Measurements from ENCODE around the gene PPM1J. TPM values are rescaled to one million over a fixed set of nuclear protein-coding genes. Genes with fewer than 3 reads are reported as not detected.
A peak's percentile ranks its signal among the peaks of the same experiment; 100 is the strongest.

PPM1J gene
- total and polyA plus RNA-seq, 2 of the 8 experiments (the other 6 are each of a cell fraction or from before 2014, with no cell fraction given), result 19.4 to 31.6 TPM

GRCh38 chr1:112674440-112674985, 40.6 kb downstream of the PPM1J start, which contains the start of gene MOV10:
MOV10 (plus strand) TSS chr1:112674659; CDS start chr1:112674913, 254 bp downstream.
- Histone ChIP-seq H2AFZ (ENCODE audit: low read length) (peak within 1 kb of the TSS; percentile 48; the same call in 1 of the 2 replicates), H2BK20ac (ENCODE audit: low read length) (peak within 1 kb of the TSS; percentile 72; the same call in 1 of the 2 replicates)
- POLR2A ChIA-PET (ENCODE audit: partially characterized antibody), result interaction anchor here (0.7 to 6.1 kb wide), 25 partner anchors 9 to 399 kb away, joined by 3 to 76 read pairs (median 5); partner anchors contain the start of genes CAPZA1, LRIG2, PPM1J and RHOC
- TF ChIP-seq SP2 (IDR thresholded peaks at IDR 0.05; ENCODE audit: low read length) (no peak), HDAC6 (IDR thresholded peaks at IDR 0.05; ENCODE audit: low read depth, low read length) (no peak), RNF2 (IDR thresholded peaks at IDR 0.05; ENCODE audit: borderline replicate concordance, low read depth, low read length, missing control alignments, poor library complexity, severe bottlenecking) (no peak), POLR2AphosphoS5 (IDR thresholded peaks at IDR 0.05; ENCODE audit: low read depth, low read length) (peak; percentile 63; the same call in 1 of the 2 replicates), RFX5 (IDR thresholded peaks at IDR 0.05; ENCODE audit: borderline replicate concordance, low read depth, low read length) (no peak), MAX (IDR thresholded peaks at IDR 0.05) (0 out of 2 replicates have a peak, but pooled peaks have one; percentile 29), TAF7 (optimal IDR thresholded peaks at IDR 0.05; ENCODE audit: borderline replicate concordance, low read depth, low read length) (peak; percentile 66), POLR2A (IDR thresholded peaks at IDR 0.05; ENCODE audit: control extremely low read depth in 1 of 2, low read depth in 2 of 2, low read length in 2 of 2) (peak in 1 of 2 experiments; percentile 86; a peak in 2 of 3 replicates), SUZ12 (IDR thresholded peaks at IDR 0.05; ENCODE audit: low read length) (no peak), PHF8 (conservative IDR thresholded peaks at IDR 0.05; ENCODE audit: low read depth, low read length) (peak; percentile 58), KDM1A (IDR thresholded peaks at IDR 0.05; ENCODE audit: borderline replicate concordance, low read length) (no peak)

More at GRCh38 chr1:112674440-112674985, 40.6 kb downstream of the PPM1J start, which contains the start of gene MOV10:
- Histone ChIP-seq H3K79me2 (ENCODE audit: control insufficient read depth in 1 of 2, insufficient read depth in 2 of 2, low read length in 2 of 2) (peaks cover 0 to 31% of the 10 kb centered on the region in 2 experiments; a peak in 3 of 4 replicates), H3K18ac (ENCODE audit: extremely low read depth, low read length) (peak within 1 kb of the TSS; percentile 89), H2BK15ac (ENCODE audit: low read length) (0 out of 2 replicates have a peak within 1 kb of the TSS, but pooled peaks have one; percentile 63), H4K91ac (replicated peaks; ENCODE audit: insufficient read length, low read length) (peak within 1 kb of the TSS; percentile 54), H2BK12ac (ENCODE audit: low read depth, low read length) (0 out of 2 replicates have a peak within 1 kb of the TSS, but pooled peaks have one; percentile 51), H3K23me2 (ENCODE audit: low read depth, low read length) (peaks cover 10% of the 10 kb centered on the region; the same call in 1 of the 2 replicates), H3K23ac (ENCODE audit: insufficient read length) (no peak within 1 kb of the TSS), H2BK5ac (ENCODE audit: low read depth, low read length) (peak within 1 kb of the TSS; percentile 86), H4K5ac (ENCODE audit: insufficient read length, low read depth, low read length) (peak within 1 kb of the TSS; percentile 65), H3K4me3 (ENCODE audit: extremely low read depth in 1 of 4, insufficient read depth in 2 of 4, low read depth in 3 of 4, low read length in 4 of 4) (peak within 1 kb of the TSS; percentile 85 to 92 (median 90)), H3K36me3 (ENCODE audit: control insufficient read depth in 2 of 4, insufficient read depth in 4 of 4, low read length in 3 of 4) (peaks cover 0 to 16% (median 3%) of the 10 kb centered on the region in 4 experiments; a peak in 4 of 8 replicates), H3K14ac (ENCODE audit: insufficient read length) (no peak within 1 kb of the TSS), H4K8ac (ENCODE audit: extremely low read depth, insufficient read depth, low read length) (peak within 1 kb of the TSS; percentile 66), H2AK5ac (ENCODE audit: low read depth, low read length) (no peak within 1 kb of the TSS), H3K4me1 (replicated peaks in 1 of 4; ENCODE audit: control insufficient read depth in 3 of 4, insufficient read depth in 4 of 4, low read length in 3 of 4) (peaks cover 2 to 14% (median 10%) of the 10 kb centered on the region in 4 experiments; a peak in 5 of 7 replicates), H2BK120ac (replicated peaks; ENCODE audit: low read depth, low read length) (no peak within 1 kb of the TSS), H3K9me3 (ENCODE audit: insufficient read depth in 2 of 2, low read depth in 1 of 2, low read length in 1 of 2) (no peaks in the 10 kb centered on the region), H3K9ac (replicated peaks in 1 of 4; ENCODE audit: extremely low read depth in 1 of 4, low read depth in 3 of 4, low read length in 3 of 4) (peak within 1 kb of the TSS; percentile 83 to 94 (median 88)), H3K27me3 (replicated peaks in 1 of 4; ENCODE audit: control insufficient read depth in 3 of 4, extremely low read depth in 1 of 4, insufficient read depth in 3 of 4, low read length in 3 of 4) (peaks cover 0 to 2% (median 0%) of the 10 kb centered on the region in 4 experiments; a peak in 2 of 7 replicates), H4K20me1 (replicated peaks in 1 of 2; ENCODE audit: control insufficient read depth in 1 of 2, insufficient read depth in 2 of 2, low read length in 2 of 2) (peaks cover 0 to 3% of the 10 kb centered on the region in 2 experiments), H3K27ac (ENCODE audit: low read depth, low read length) (peak within 1 kb of the TSS; percentile 74), H3K4me2 (ENCODE audit: insufficient read depth in 1 of 2, low read depth in 2 of 2, low read length in 2 of 2) (peak within 1 kb of the TSS; percentile 74 to 92), H3K56ac (replicated peaks; ENCODE audit: insufficient read length, low read depth, low read length) (peak within 1 kb of the TSS; percentile 5), H3K4ac (replicated peaks; ENCODE audit: insufficient read length, low read depth, low read length) (no peak within 1 kb of the TSS), H3K79me1 (ENCODE audit: low read depth, low read length) (no peaks in the 10 kb centered on the region)
- CTCF ChIA-PET (ENCODE audit: partially characterized antibody), result interaction anchor here (0.7 to 6.3 kb wide), 12 partner anchors 10 to 209 kb away, joined by 3 to 63 read pairs (median 6); partner anchors contain the start of gene ST7L
- DNase-seq (ENCODE audit: low read depth in 1 of 2, low spot score in 2 of 2) (peak; percentile 58 to 85), FAIRE-seq (no peak)
- 1% methylated on average over 29 of the region's 30 CpGs; no CpG with 5 or more reads in 1 of the 2 experiments for WGBS, 2 experiments (ENCODE audit: extremely low coverage in 1 of 2, insufficient coverage in 1 of 2, insufficient read length in 1 of 2, insufficient replicate concordance in 2 of 2, low coverage in 1 of 2, low lambda C conversion rate in 2 of 2, missing lambda C conversion rate in 1 of 2)

All from H1 (cell line).